Measurements from ENCODE around the gene HEPHL1. TPM values are rescaled to one million over a fixed set of nuclear protein-coding genes. Genes with fewer than 3 reads are reported as not detected.

The HEPHL1 gene
- total RNA-seq, 3 donors from 2014 or later: 0.15 to 0.33 TPM; not detected in 1

- Histone ChIP-seq H3K4me3 (no peak overlapping the region), H3K36me3 (no peaks in the 10 kb centered on the region), H3K27me3 (no peaks in the 10 kb centered on the region), H3K9me3 (no peaks in the 10 kb centered on the region), H3K4me1 (peaks cover 0 to 5% of the 10 kb centered on the region in 2 donors), H3K27ac (no peak overlapping the region)
- intact Hi-C loops (cut with DNase I; ENCODE audit: low total_unique reads): no loop called here
- DNase-seq (ENCODE audit: low spot score in 2 of 2): no peak
- TF ChIP-seq POLR2A (IDR thresholded peaks at IDR 0.05): no peak
- no peak for TF ChIP-seq CTCF (IDR thresholded peaks at IDR 0.05)
- no peak for TF ChIP-seq POLR2AphosphoS5 (IDR thresholded peaks at IDR 0.05)
Measured at GRCh38 chr11:94147433-94147845, 126.3 kb downstream of the HEPHL1 start.

GRCh38 chr11:94148189-94148588 lies 127.0 kb downstream of the HEPHL1 start:
- H3K4me1 ChIP-seq: peaks cover 0 to 5% of the 10 kb centered on the region in 2 donors

DNA sequence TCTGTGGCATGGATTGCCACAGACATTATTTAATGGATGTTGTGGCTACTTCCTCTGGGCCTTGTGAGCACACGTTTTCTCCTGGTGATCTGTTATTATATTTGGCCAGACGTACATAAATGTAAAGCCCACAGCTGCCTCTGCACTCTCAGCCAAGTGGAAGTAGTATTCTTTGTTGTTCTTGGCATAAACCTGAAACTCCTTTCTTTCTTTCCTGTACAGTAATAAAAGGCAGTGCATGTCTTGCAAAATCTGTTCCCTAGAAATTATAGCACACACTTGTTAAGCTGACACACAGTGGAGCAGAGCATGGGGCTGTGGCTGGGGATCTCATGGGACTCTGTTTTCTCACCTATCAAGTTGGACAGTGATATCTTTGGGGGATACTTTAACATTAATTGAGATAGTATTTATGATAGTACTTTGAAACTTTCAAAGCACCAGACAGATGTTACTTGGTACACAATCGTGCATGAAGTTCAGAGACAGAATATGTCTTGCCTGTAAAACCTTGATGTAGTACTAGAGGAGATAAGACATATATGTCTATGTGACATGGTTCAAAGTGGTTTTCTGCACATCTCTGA lies 128.4 kb downstream of the HEPHL1 start:
- no peak overlapping the region for H3K27ac ChIP-seq
- no peaks in the 10 kb centered on the region for H3K36me3 ChIP-seq
- intact Hi-C loops (cut with DNase I; ENCODE audit: low total_unique reads): no loop called here
- H3K27me3 ChIP-seq: no peaks in the 10 kb centered on the region
- TF ChIP-seq POLR2AphosphoS5 (IDR thresholded peaks at IDR 0.05): no peak
- H3K9me3 ChIP-seq: no peaks in the 10 kb centered on the region
- no peak for DNase-seq (ENCODE audit: low spot score in 2 of 2)
- peaks cover 0 to 5% of the 10 kb centered on the region in 2 donors for H3K4me1 ChIP-seq
- H3K4me3 ChIP-seq: no peak overlapping the region

More at GRCh38 chr11:94148189-94148588, 127.0 kb downstream of the HEPHL1 start:
- TF ChIP-seq CTCF (IDR thresholded peaks at IDR 0.05): no peak
- TF ChIP-seq POLR2A (IDR thresholded peaks at IDR 0.05): no peak
- TF ChIP-seq POLR2AphosphoS5 (IDR thresholded peaks at IDR 0.05): no peak
- intact Hi-C loops (cut with DNase I; ENCODE audit: low total_unique reads): no loop called here
- Histone ChIP-seq H3K27ac (no peak overlapping the region), H3K27me3 (no peaks in the 10 kb centered on the region), H3K4me3 (no peak overlapping the region), H3K9me3 (no peaks in the 10 kb centered on the region), H3K36me3 (no peaks in the 10 kb centered on the region)
- no peak for DNase-seq (ENCODE audit: low spot score in 2 of 2)

- no peak overlapping the region for H3K4me3 ChIP-seq
- TF ChIP-seq POLR2A (IDR thresholded peaks at IDR 0.05) (no peak), CTCF (IDR thresholded peaks at IDR 0.05) (no peak), POLR2AphosphoS5 (IDR thresholded peaks at IDR 0.05) (no peak)
- H3K36me3 ChIP-seq: no peaks in the 10 kb centered on the region
- no peak for DNase-seq (ENCODE audit: low spot score in 2 of 2)
- intact Hi-C loops (cut with DNase I; ENCODE audit: low total_unique reads): no loop called here
- no peaks in the 10 kb centered on the region for H3K9me3 ChIP-seq
- H3K4me1 ChIP-seq: peaks cover 0 to 5% of the 10 kb centered on the region in 2 donors
- H3K27me3 ChIP-seq: no peaks in the 10 kb centered on the region
- H3K27ac ChIP-seq: no peak overlapping the region
Measured at GRCh38 chr11:94150056-94150455, 128.9 kb downstream of the HEPHL1 start.

GRCh38 chr11:94150704-94151685 lies 129.8 kb downstream of the HEPHL1 start:
- no peaks in the 10 kb centered on the region for H3K9me3 ChIP-seq
- H3K36me3 ChIP-seq: no peaks in the 10 kb centered on the region
- no peak overlapping the region for H3K27ac ChIP-seq
- peaks cover 0 to 5% of the 10 kb centered on the region in 2 donors for H3K4me1 ChIP-seq
- no peak for DNase-seq (ENCODE audit: low spot score in 2 of 2)
- intact Hi-C loops (cut with DNase I; ENCODE audit: low total_unique reads): no loop called here
- TF ChIP-seq POLR2A (IDR thresholded peaks at IDR 0.05): no peak
- TF ChIP-seq POLR2AphosphoS5 (IDR thresholded peaks at IDR 0.05): no peak
- TF ChIP-seq CTCF (IDR thresholded peaks at IDR 0.05): no peak
- no peak overlapping the region for H3K4me3 ChIP-seq
- H3K27me3 ChIP-seq: no peaks in the 10 kb centered on the region

All from breast epithelium (tissue), 4 donors.